CD4-positive, alpha-beta T cell (primary cell): Measurements from ENCODE around the gene TSHZ2. TPM values are rescaled to one million over a fixed set of nuclear protein-coding genes. Genes with fewer than 3 reads are reported as not detected.

Experiments
- ATAC-seq: fragments of 200-7000 bp; cut with Tn5 transposase; one replicate; pipeline ENCODE4 v1.10.0; 2022; ENCODE audit warnings: mild to moderate bottlenecking; ENCODE audit not compliant: poor library complexity
- CTCF ChIA-PET: fragments of 350-600 bp; sonication (Branson Sonifier 250); formaldehyde crosslinking; loops from one replicate; lab custom pipeline; 2021; ENCODE audit warnings: antibody characterized with exemption, inconsistent platforms; lab: Charles Lee
- POLR2A ChIA-PET: fragments of 350-600 bp; sonication (Branson Sonifier 250); formaldehyde crosslinking; loops from one replicate; lab custom pipeline; 2021; ENCODE audit warnings: antibody characterized with exemption, inconsistent platforms; lab: Charles Lee
- DNase-seq, 14 experiments: peaks; one replicate each; pipeline ENCODE4 v3.0.0-alpha.2; 2013 to 2020; ENCODE audit warnings: mixed read lengths in 2 of 14
- H3K27ac ChIP-seq, 2 donors: one replicate each; pipeline versions ENCODE4 v1.5.1 to v1.7.0; 2013; ENCODE audit warnings: low read length in 2 of 2, low read depth in 1 of 2, mild to moderate bottlenecking in 1 of 2
- H3K27me3 ChIP-seq, 2 experiments: 1 replicate in 1 of 2; 2 replicates in 1 of 2; pipeline versions ENCODE4 v1.6.1 to v1.7.0; 2013; ENCODE audit warnings: low read length in 2 of 2, control low read depth in 1 of 2, mild to moderate bottlenecking in 1 of 2, moderate library complexity in 1 of 2; ENCODE audit not compliant: insufficient read depth in 2 of 2, control insufficient read depth in 1 of 2
- H3K36me3 ChIP-seq: one replicate; pipeline ENCODE4 v1.6.1; 2013; ENCODE audit warnings: low read length, control low read depth; ENCODE audit not compliant: insufficient read depth
- H3K4me1 ChIP-seq: one replicate; pipeline ENCODE4 v1.6.1; 2013; ENCODE audit warnings: low read length, control low read depth; ENCODE audit not compliant: insufficient read depth
- H3K4me3 ChIP-seq: one replicate; pipeline ENCODE4 v1.5.1; 2013; ENCODE audit warnings: mild to moderate bottlenecking, low read length, moderate library complexity
- H3K9me3 ChIP-seq, 2 experiments: 1 replicate in 1 of 2; 2 replicates in 1 of 2; pipeline versions ENCODE4 v1.6.1 to v1.7.0; 2013; ENCODE audit warnings: low read length in 2 of 2, mild to moderate bottlenecking in 2 of 2, control low read depth in 1 of 2, moderate library complexity in 1 of 2; ENCODE audit not compliant: control insufficient read depth in 1 of 2, insufficient read depth in 1 of 2
- H3K27ac Mint-ChIP-seq: one replicate; pipeline ENCODE4 v1.8.0; 2020; ENCODE audit warnings: mixed read lengths
- H3K27me3 Mint-ChIP-seq: one replicate; pipeline ENCODE4 v1.8.0; 2021; ENCODE audit warnings: mixed read lengths
- H3K36me3 Mint-ChIP-seq: one replicate; pipeline ENCODE4 v1.8.0; 2021; ENCODE audit warnings: low read depth, mixed read lengths
- H3K4me1 Mint-ChIP-seq: one replicate; pipeline ENCODE4 v1.8.0; 2021; ENCODE audit warnings: low read depth, mixed read lengths
- H3K4me3 Mint-ChIP-seq: one replicate; pipeline ENCODE4 v1.8.0; 2020; ENCODE audit warnings: mild to moderate bottlenecking, mixed read lengths
- H3K9me3 Mint-ChIP-seq: one replicate; pipeline ENCODE4 v1.8.0; 2020; ENCODE audit warnings: mixed read lengths
- CTCF ChIP-seq: fragments of 200-600 bp; IDR thresholded peaks from one replicate; pipeline ENCODE4 v1.8.0; 2022; ENCODE audit warnings: antibody characterized with exemption, mild to moderate bottlenecking
- intact Hi-C, 2 experiments: fragments of 100-400 bp; cut with DNase I in 1 of 2; cut with micrococcal nuclease in 1 of 2; formaldehyde crosslinking; loops; one replicate each; pipeline versions ENCODE4 v1.15.1 to v1.9.0; 2023 to 2025; cut with DNase I, micrococcal nuclease
- total RNA-seq, 174 experiments: library from RNA in 2 of 174; stranded (reverse) in 2 of 174; gene quantifications; one replicate each; pipeline ENCODE4 v1.2.3 and lab custom pipeline; 2021 to 2026

The TSHZ2 gene
- total RNA-seq, 2 experiments from 2014 or later = 26.1 to 27.4 TPM

GRCh38 chr20:53304146-53304545, 332.0 kb downstream of the TSHZ2 start:
- Histone ChIP-seq H3K36me3 (no peaks in the 10 kb centered on the region), H3K4me3 (no peak overlapping the region), H3K4me1 (no peaks in the 10 kb centered on the region), H3K27me3 (no peaks in the 10 kb centered on the region), H3K9me3 (no peaks in the 10 kb centered on the region), H3K27ac (no peak overlapping the region)
- no peak for TF ChIP-seq CTCF
- Mint-ChIP-seq H3K36me3 (peaks cover 1% of the 10 kb centered on the region), H3K27me3 (no peaks in the 10 kb centered on the region), H3K4me1 (no peaks in the 10 kb centered on the region), H3K27ac (no peak overlapping the region), H3K4me3 (no peak overlapping the region), H3K9me3 (peaks cover 3% of the 10 kb centered on the region)
- POLR2A ChIA-PET = no interaction called here
- intact Hi-C loops = no loop called here
- ATAC-seq = no peak
- CTCF ChIA-PET = no interaction called here
- no peak for DNase-seq

GRCh38 chr20:53306192-53306805, 334.1 kb downstream of the TSHZ2 start:
- Mint-ChIP-seq H3K27ac (no peak overlapping the region), H3K36me3 (peaks cover 8% of the 10 kb centered on the region), H3K4me1 (no peaks in the 10 kb centered on the region), H3K27me3 (no peaks in the 10 kb centered on the region), H3K9me3 (peaks cover 3% of the 10 kb centered on the region), H3K4me3 (no peak overlapping the region)
- Histone ChIP-seq H3K36me3 (no peaks in the 10 kb centered on the region), H3K4me1 (no peaks in the 10 kb centered on the region), H3K27ac (no peak overlapping the region), H3K9me3 (no peaks in the 10 kb centered on the region), H3K27me3 (no peaks in the 10 kb centered on the region), H3K4me3 (no peak overlapping the region)
- ATAC-seq = no peak
- ChIA-PET POLR2A (no interaction called here), CTCF (no interaction called here)
- intact Hi-C loops = no loop called here
- no peak for TF ChIP-seq CTCF
- DNase-seq = no peak

GRCh38 chr20:53307964-53308597, 335.9 kb downstream of the TSHZ2 start:
- Mint-ChIP-seq H3K27me3 (no peaks in the 10 kb centered on the region), H3K9me3 (peaks cover 3% of the 10 kb centered on the region), H3K4me3 (no peak overlapping the region), H3K36me3 (peaks cover 8% of the 10 kb centered on the region), H3K27ac (no peak overlapping the region), H3K4me1 (no peaks in the 10 kb centered on the region)
- DNase-seq (no peak), ATAC-seq (no peak)
- H3K4me3 ChIP-seq = no peak overlapping the region
- H3K36me3 ChIP-seq = no peaks in the 10 kb centered on the region
- intact Hi-C loops = no loop called here
- no peak overlapping the region for H3K27ac ChIP-seq
- H3K4me1 ChIP-seq = no peaks in the 10 kb centered on the region
- H3K9me3 ChIP-seq = no peaks in the 10 kb centered on the region
- no peaks in the 10 kb centered on the region for H3K27me3 ChIP-seq
- ChIA-PET CTCF (no interaction called here), POLR2A (no interaction called here)
- TF ChIP-seq CTCF = no peak
